Hepatocyte (in vitro differentiated cells): ENCODE measurements around the gene KIFC3. TPM values are rescaled to one million over a fixed set of nuclear protein-coding genes. Genes with fewer than 3 reads are reported as not detected.

ENCODE experiments used
- DNase-seq: peaks from one replicate; pipeline ENCODE4 v3.0.0-alpha.2; 2016; ENCODE audit warnings: low spot score
- H2AFZ ChIP-seq: fragments of 200-600 bp; sonication (generic); 2 replicates; pipeline ENCODE4 v1.6.0; 2016; ENCODE audit warnings: antibody characterized with exemption, mild to moderate bottlenecking
- H3K27ac ChIP-seq: fragments of 200-600 bp; sonication (generic); 2 replicates; pipeline ENCODE4 v1.5.1; 2016; ENCODE audit warnings: mild to moderate bottlenecking
- H3K27me3 ChIP-seq: fragments of 200-600 bp; sonication (generic); 2 replicates; pipeline ENCODE4 v1.6.1; 2016
- H3K36me3 ChIP-seq: fragments of 200-600 bp; sonication (generic); replicated peaks from 2 replicates; pipeline ENCODE4 v1.5.1; 2016; ENCODE audit warnings: low read depth; ENCODE audit not compliant: insufficient read depth
- H3K4me1 ChIP-seq: fragments of 200-600 bp; sonication (generic); 2 replicates; pipeline ENCODE4 v1.5.1; 2016; ENCODE audit warnings: mild to moderate bottlenecking, moderate library complexity; ENCODE audit not compliant: insufficient read depth
- H3K4me2 ChIP-seq: fragments of 200-600 bp; sonication (generic); 2 replicates; pipeline ENCODE4 v1.6.0; 2016
- H3K4me3 ChIP-seq: fragments of 200-600 bp; sonication (generic); 2 replicates; pipeline ENCODE4 v1.5.1; 2016; ENCODE audit warnings: mild to moderate bottlenecking
- H3K79me2 ChIP-seq: fragments of 200-600 bp; sonication (generic); 2 replicates; pipeline ENCODE4 v1.6.0; 2017; ENCODE audit warnings: mild to moderate bottlenecking
- H3K9me2 ChIP-seq: fragments of 200-600 bp; sonication (generic); replicated peaks from 2 replicates; pipeline ENCODE4 v1.6.0; 2017; ENCODE audit warnings: mild to moderate bottlenecking; ENCODE audit not compliant: insufficient read depth
- H3K9me3 ChIP-seq: fragments of 200-600 bp; sonication (generic); 2 replicates; pipeline ENCODE4 v1.5.1; 2016; ENCODE audit warnings: low read depth, mild to moderate bottlenecking
- H4K20me1 ChIP-seq: fragments of 200-600 bp; sonication (generic); 2 replicates; pipeline ENCODE4 v1.6.0; 2016; ENCODE audit warnings: mild to moderate bottlenecking; ENCODE audit not compliant: insufficient read depth, poor library complexity, severe bottlenecking
- CTCF ChIP-seq: fragments of 200-600 bp; sonication (generic); IDR thresholded peaks from 2 replicates; pipeline ENCODE4 v1.5.1; 2016; ENCODE audit warnings: antibody characterized with exemption, mild to moderate bottlenecking; ENCODE audit not compliant: poor library complexity
- EZH2 ChIP-seq: fragments of 200-600 bp; sonication (generic); IDR thresholded peaks from 2 replicates; pipeline ENCODE4 v1.6.1; 2016; ENCODE audit warnings: antibody characterized with exemption, mild to moderate bottlenecking, borderline replicate concordance
- EZH2phosphoT487 ChIP-seq: fragments of 200-600 bp; sonication (generic); IDR thresholded peaks from one replicate; pipeline ENCODE4 v1.6.1; 2018; ENCODE audit warnings: antibody characterized with exemption, mild to moderate bottlenecking, low read depth, moderate library complexity; ENCODE audit not compliant: unreplicated experiment, severe bottlenecking
- WGBS: methylation state at CpG from one replicate; pipeline ENCODE4 v1.1.6; 2016; ENCODE audit warnings: low lambda C conversion rate; ENCODE audit errors: missing lambda C conversion rate; 5-methylcytosine and 5-hydroxymethylcytosine counted together
- polyA plus RNA-seq: library from polyadenylated mRNA; unstranded; fragments of >200 nt; fragmentation: Nextera tagmentation; extraction: Ambion mirVana; gene quantifications from 2 replicates; pipeline ENCODE4 v1.2.1, GENCODE V29; 2016
- total RNA-seq: library from RNA; depleted of rRNA; stranded (reverse); fragments of >200 nt; gene quantifications from 2 replicates; pipeline ENCODE4 v1.2.3, GENCODE V29; 2014

The KIFC3 gene
- total and polyA plus RNA-seq, 2 experiments from 2014 or later, result 49.7 to 55.3 TPM

- no peaks in the 10 kb centered on the region for H3K9me2 ChIP-seq
- WGBS, result 98% methylated on average over 15 of the region's 15 CpGs
- no peak overlapping the region for H3K4me3 ChIP-seq
- H3K79me2 ChIP-seq, result no peaks in the 10 kb centered on the region
- no peak overlapping the region for H3K27ac ChIP-seq
- no peaks in the 10 kb centered on the region for H3K27me3 ChIP-seq
- no peaks in the 10 kb centered on the region for H3K4me1 ChIP-seq
- no peak overlapping the region for H2AFZ ChIP-seq
- TF ChIP-seq EZH2 (no peak), EZH2phosphoT487 (no peak), CTCF (no peak)
- no peaks in the 10 kb centered on the region for H4K20me1 ChIP-seq
- H3K9me3 ChIP-seq, result no peaks in the 10 kb centered on the region
- no peak for DNase-seq
- no peaks in the 10 kb centered on the region for H3K36me3 ChIP-seq
- no peak overlapping the region for H3K4me2 ChIP-seq
These were observed 35.5 kb downstream of the KIFC3 start for GRCh38 chr16:57766714-57767348.

- H3K36me3 ChIP-seq, result no peaks in the 10 kb centered on the region
- WGBS, result 99% methylated on average over 14 of the region's 17 CpGs
- no peaks in the 10 kb centered on the region for H3K27me3 ChIP-seq
- no peak overlapping the region for H3K4me3 ChIP-seq
- H3K4me1 ChIP-seq, result no peaks in the 10 kb centered on the region
- no peak overlapping the region for H3K27ac ChIP-seq
- TF ChIP-seq CTCF, result no peak
- no peak for TF ChIP-seq EZH2phosphoT487
- no peak for TF ChIP-seq EZH2
- no peak overlapping the region for H2AFZ ChIP-seq
- H3K9me3 ChIP-seq, result no peaks in the 10 kb centered on the region
- no peak overlapping the region for H3K4me2 ChIP-seq
- H3K9me2 ChIP-seq, result no peaks in the 10 kb centered on the region
- no peaks in the 10 kb centered on the region for H4K20me1 ChIP-seq
- DNase-seq, result no peak
- H3K79me2 ChIP-seq, result no peaks in the 10 kb centered on the region
These were observed 37.0 kb downstream of the KIFC3 start for GRCh38 chr16:57765160-57765728.

- WGBS, result 54% methylated on average over 4 of the region's 6 CpGs
- DNase-seq, result peak; percentile 62
- Histone ChIP-seq H3K9me2 (no peaks in the 10 kb centered on the region), H3K79me2 (no peaks in the 10 kb centered on the region), H2AFZ (no peak overlapping the region), H3K4me3 (no peak overlapping the region), H3K36me3 (no peaks in the 10 kb centered on the region), H3K4me2 (no peak overlapping the region), H3K27me3 (no peaks in the 10 kb centered on the region), H4K20me1 (no peaks in the 10 kb centered on the region), H3K4me1 (no peaks in the 10 kb centered on the region), H3K9me3 (no peaks in the 10 kb centered on the region), H3K27ac (no peak overlapping the region)
- no peak for TF ChIP-seq EZH2
- TF ChIP-seq EZH2phosphoT487, result no peak
- no peak for TF ChIP-seq CTCF
These were observed 37.7 kb downstream of the KIFC3 start for GRCh38 chr16:57764341-57765159.
